Measurements from ENCODE around the gene COX6B2. TPM values are rescaled to one million over a fixed set of nuclear protein-coding genes. Genes with fewer than 3 reads are reported as not detected.

Gene COX6B2, protein sequence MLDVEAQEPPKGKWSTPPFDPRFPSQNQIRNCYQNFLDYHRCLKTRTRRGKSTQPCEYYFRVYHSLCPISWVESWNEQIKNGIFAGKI
- 0.58 and 0.74 TPM in 2 replicates for polyA plus RNA-seq (2012; rRNA removed)
- polyA plus RNA-seq (2012; cell fraction: cytosol; rRNA removed): 0.17 and 0.34 TPM in 2 replicates
- polyA plus RNA-seq (2012; cell fraction: nucleus; rRNA removed): 5.4 and 8.8 TPM in 2 replicates

DNA sequence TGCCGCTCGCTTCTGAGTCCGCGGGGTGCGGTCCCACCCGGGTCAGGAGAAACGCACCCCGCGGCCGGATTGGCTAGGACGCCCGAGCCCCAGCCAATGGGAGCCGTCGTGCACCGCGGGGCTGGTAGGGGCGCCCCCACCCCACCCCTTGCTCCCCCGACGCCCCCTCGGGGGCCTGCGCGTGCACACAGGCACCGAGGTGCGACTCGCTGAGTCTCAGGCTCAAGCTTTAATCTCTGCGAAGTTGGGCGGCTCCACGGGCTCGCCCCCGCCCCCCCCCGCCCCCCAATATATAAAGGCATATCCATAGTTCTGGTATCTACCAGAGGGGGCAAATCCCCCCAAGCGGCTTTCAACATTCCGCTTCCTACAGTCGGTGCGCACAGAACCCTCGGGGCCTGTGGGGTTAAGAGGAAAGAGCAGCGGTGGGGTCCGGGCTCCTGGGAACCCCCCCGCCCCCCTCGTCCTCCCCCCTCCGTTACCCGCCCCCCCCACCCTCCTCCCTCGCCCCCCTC lies at the start of gene COX6B2:
TSS of gene COX6B2 (minus strand) at position 22 of the 515 bp plus-strand sequence. CDS start 198 bp downstream, outside the sequence.
- Histone ChIP-seq H3K4me2 (peak within 1 kb of the TSS; percentile 95), H3K9me2 (no peaks in the 10 kb centered on the region), H2AFZ (ENCODE audit: low read depth) (no peak within 1 kb of the TSS; the same call in 1 of the 2 replicates), H3F3A (replicated peaks; ENCODE audit: insufficient read depth) (peaks cover 9% of the 10 kb centered on the region), H3K9me3 (no peaks in the 10 kb centered on the region), H3K36me3 (replicated peaks in 1 of 2; ENCODE audit: control insufficient read depth in 1 of 2, insufficient read depth in 2 of 2, low read length in 1 of 2) (no peaks in the 10 kb centered on the region), H3K79me2 (ENCODE audit: insufficient read depth) (no peaks in the 10 kb centered on the region), H3K4me1 (ENCODE audit: control insufficient read depth in 1 of 2, insufficient read depth in 2 of 2, low read depth in 1 of 2, low read length in 1 of 2) (peaks cover 0 to 21% of the 10 kb centered on the region in 2 experiments; a peak in 1 of 4 replicates), H3K9ac (no peak within 1 kb of the TSS), H4K20me1 (ENCODE audit: insufficient read depth) (no peaks in the 10 kb centered on the region), H3K4me3 (ENCODE audit: low read depth in 2 of 2, low read length in 1 of 2) (peak within 1 kb of the TSS; percentile 49 to 59), H3K27me3 (ENCODE audit: insufficient read depth) (peaks cover 38% of the 10 kb centered on the region), H3K27ac (ENCODE audit: low read depth in 2 of 2, low read length in 1 of 2) (no peak within 1 kb of the TSS)
- ChIA-PET POLR2A (interaction anchor here (1.2 kb wide), 1 partner anchor 15 kb away, joined by 4 read pairs; no protein-coding TSS in a partner anchor), CTCF (interaction anchor here (1.0 to 2.6 kb wide), 3 partner anchors 29 to 64 kb away, joined by 4 to 8 read pairs (median 8); partner anchors contain the start of gene TMEM238)
- WGBS (ENCODE audit: low lambda C conversion rate): 18% methylated on average over 11 of the region's 43 CpGs
- DNase-seq: peak; percentile 70
- TF ChIP-seq SMC3 (IDR thresholded peaks at IDR 0.05; ENCODE audit: low read depth, low read length) (no peak), TEAD4 (IDR thresholded peaks at IDR 0.05; ENCODE audit: borderline replicate concordance, insufficient read depth) (no peak), CHD2 (IDR thresholded peaks at IDR 0.05; ENCODE audit: low read length, partially characterized antibody) (no peak), RXRA (IDR thresholded peaks at IDR 0.05; ENCODE audit: borderline replicate concordance, low read depth) (no peak), MEF2A (IDR thresholded peaks at IDR 0.05; ENCODE audit: borderline replicate concordance, low read depth) (no peak), TCF12 (IDR thresholded peaks at IDR 0.05) (no peak), NFIC (IDR thresholded peaks at IDR 0.05; ENCODE audit: borderline replicate concordance) (no peak), POLR2AphosphoS5 (IDR thresholded peaks at IDR 0.05; ENCODE audit: low read depth, low read length) (no peak), RAD21 (IDR thresholded peaks at IDR 0.05; ENCODE audit: low read length) (no peak), EZH2phosphoT487 (IDR thresholded peaks at IDR 0.05; ENCODE audit: borderline replicate concordance, low read depth) (no peak), FOXJ3 (CRISPR knock-in tag; IDR thresholded peaks at IDR 0.05) (no peak), NRF1 (IDR thresholded peaks at IDR 0.05; ENCODE audit: low read depth, low read length) (no peak), SIN3A (IDR thresholded peaks at IDR 0.05; ENCODE audit: borderline replicate concordance, low read depth, low read length) (no peak), TAF1 (IDR thresholded peaks at IDR 0.05; ENCODE audit: borderline replicate concordance, low read depth, low read length) (no peak)
- TF ChIP-seq, protein P1, sequence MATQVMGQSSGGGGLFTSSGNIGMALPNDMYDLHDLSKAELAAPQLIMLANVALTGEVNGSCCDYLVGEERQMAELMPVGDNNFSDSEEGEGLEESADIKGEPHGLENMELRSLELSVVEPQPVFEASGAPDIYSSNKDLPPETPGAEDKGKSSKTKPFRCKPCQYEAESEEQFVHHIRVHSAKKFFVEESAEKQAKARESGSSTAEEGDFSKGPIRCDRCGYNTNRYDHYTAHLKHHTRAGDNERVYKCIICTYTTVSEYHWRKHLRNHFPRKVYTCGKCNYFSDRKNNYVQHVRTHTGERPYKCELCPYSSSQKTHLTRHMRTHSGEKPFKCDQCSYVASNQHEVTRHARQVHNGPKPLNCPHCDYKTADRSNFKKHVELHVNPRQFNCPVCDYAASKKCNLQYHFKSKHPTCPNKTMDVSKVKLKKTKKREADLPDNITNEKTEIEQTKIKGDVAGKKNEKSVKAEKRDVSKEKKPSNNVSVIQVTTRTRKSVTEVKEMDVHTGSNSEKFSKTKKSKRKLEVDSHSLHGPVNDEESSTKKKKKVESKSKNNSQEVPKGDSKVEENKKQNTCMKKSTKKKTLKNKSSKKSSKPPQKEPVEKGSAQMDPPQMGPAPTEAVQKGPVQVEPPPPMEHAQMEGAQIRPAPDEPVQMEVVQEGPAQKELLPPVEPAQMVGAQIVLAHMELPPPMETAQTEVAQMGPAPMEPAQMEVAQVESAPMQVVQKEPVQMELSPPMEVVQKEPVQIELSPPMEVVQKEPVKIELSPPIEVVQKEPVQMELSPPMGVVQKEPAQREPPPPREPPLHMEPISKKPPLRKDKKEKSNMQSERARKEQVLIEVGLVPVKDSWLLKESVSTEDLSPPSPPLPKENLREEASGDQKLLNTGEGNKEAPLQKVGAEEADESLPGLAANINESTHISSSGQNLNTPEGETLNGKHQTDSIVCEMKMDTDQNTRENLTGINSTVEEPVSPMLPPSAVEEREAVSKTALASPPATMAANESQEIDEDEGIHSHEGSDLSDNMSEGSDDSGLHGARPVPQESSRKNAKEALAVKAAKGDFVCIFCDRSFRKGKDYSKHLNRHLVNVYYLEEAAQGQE (IDR thresholded peaks at IDR 0.05; ENCODE audit: low read depth, low read length): no peak
- TF ChIP-seq, protein P2, sequence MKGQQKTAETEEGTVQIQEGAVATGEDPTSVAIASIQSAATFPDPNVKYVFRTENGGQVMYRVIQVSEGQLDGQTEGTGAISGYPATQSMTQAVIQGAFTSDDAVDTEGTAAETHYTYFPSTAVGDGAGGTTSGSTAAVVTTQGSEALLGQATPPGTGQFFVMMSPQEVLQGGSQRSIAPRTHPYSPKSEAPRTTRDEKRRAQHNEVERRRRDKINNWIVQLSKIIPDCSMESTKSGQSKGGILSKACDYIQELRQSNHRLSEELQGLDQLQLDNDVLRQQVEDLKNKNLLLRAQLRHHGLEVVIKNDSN (IDR thresholded peaks at IDR 0.05; ENCODE audit: borderline replicate concordance, low read depth): no peak
- TF ChIP-seq, protein P3, sequence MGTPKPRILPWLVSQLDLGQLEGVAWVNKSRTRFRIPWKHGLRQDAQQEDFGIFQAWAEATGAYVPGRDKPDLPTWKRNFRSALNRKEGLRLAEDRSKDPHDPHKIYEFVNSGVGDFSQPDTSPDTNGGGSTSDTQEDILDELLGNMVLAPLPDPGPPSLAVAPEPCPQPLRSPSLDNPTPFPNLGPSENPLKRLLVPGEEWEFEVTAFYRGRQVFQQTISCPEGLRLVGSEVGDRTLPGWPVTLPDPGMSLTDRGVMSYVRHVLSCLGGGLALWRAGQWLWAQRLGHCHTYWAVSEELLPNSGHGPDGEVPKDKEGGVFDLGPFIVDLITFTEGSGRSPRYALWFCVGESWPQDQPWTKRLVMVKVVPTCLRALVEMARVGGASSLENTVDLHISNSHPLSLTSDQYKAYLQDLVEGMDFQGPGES (IDR thresholded peaks at IDR 0.05; ENCODE audit: low read depth, low read length): no peak
- TF ChIP-seq, protein P4, sequence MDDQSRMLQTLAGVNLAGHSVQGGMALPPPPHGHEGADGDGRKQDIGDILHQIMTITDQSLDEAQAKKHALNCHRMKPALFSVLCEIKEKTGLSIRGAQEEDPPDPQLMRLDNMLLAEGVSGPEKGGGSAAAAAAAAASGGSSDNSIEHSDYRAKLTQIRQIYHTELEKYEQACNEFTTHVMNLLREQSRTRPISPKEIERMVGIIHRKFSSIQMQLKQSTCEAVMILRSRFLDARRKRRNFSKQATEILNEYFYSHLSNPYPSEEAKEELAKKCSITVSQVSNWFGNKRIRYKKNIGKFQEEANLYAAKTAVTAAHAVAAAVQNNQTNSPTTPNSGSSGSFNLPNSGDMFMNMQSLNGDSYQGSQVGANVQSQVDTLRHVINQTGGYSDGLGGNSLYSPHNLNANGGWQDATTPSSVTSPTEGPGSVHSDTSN (IDR thresholded peaks at IDR 0.05): no peak
